ENCODE data around the gene CLSTN2.

Gene CLSTN2

DNA sequence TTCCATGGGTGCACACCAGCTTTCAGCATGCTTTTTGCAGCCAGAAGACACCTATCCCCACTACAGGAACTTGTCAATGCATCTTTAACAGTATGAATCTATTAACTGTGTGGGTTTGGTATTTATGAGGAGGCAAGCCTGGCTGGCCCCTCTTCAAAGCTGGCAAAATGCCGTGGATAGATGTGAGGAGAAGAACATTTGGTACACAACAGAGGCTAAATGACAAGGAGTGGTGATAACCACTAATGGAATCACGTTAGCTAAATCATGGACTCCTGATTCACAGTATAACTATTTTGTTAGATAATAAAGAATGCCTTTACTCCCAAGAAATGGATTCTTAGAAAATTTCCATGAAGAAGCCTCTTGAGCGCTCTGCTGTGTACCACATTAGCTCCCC, 187.2 kb downstream of the CLSTN2 start:
- no peaks in the 10 kb centered on the region for H3K36me3 ChIP-seq (ENCODE audit: control insufficient read depth, insufficient read depth, low read length)
- no peak overlapping the region for H3K27ac ChIP-seq (ENCODE audit: low read depth, low read length, severe bottlenecking)
- 0% methylated on average over 2 of the region's 3 CpGs for WGBS, 2 experiments (ENCODE audit: insufficient coverage in 2 of 2)
- no peaks in the 10 kb centered on the region for H3K9me3 ChIP-seq (ENCODE audit: control insufficient read depth, low read length)
- H3K4me1 ChIP-seq (ENCODE audit: control insufficient read depth, insufficient read depth, low read length, poor library complexity, severe bottlenecking) = peaks cover 6% of the 10 kb centered on the region
- no peak overlapping the region for H3K4me3 ChIP-seq (ENCODE audit: extremely low read depth, insufficient read depth, low read length, poor library complexity, severe bottlenecking)

DNA sequence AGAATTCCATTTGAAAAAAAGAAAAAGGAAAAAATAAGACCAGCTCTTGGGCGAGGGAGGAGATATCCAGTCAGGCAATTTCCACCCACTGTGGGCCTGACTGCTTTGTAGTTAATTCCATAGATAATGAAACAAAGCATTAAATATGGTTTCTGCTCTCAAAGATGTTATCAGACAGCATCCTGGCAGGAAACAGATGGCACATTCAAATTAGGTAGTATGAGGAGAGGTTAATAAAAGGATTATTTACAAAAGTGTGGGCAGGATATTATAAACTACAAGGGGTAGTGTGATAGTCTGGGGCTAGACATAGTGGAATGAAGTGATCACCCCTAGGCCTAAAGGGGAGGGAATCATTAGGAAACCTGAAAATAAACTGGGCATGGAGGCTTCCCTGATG, 193.2 kb downstream of the CLSTN2 start:
- H3K4me1 ChIP-seq (ENCODE audit: control insufficient read depth, insufficient read depth, low read length, poor library complexity, severe bottlenecking) = no peaks in the 10 kb centered on the region
- WGBS, 2 experiments (ENCODE audit: insufficient coverage in 2 of 2) = 86% methylated on average over 1 of the region's 1 CpG; no CpG with 5 or more reads in 1 of the 2 experiments
- H3K36me3 ChIP-seq (ENCODE audit: control insufficient read depth, insufficient read depth, low read length) = no peaks in the 10 kb centered on the region
- H3K27ac ChIP-seq (ENCODE audit: low read depth, low read length, severe bottlenecking) = no peak overlapping the region
- H3K4me3 ChIP-seq (ENCODE audit: extremely low read depth, insufficient read depth, low read length, poor library complexity, severe bottlenecking) = no peak overlapping the region
- H3K9me3 ChIP-seq (ENCODE audit: control insufficient read depth, low read length) = no peaks in the 10 kb centered on the region

DNA sequence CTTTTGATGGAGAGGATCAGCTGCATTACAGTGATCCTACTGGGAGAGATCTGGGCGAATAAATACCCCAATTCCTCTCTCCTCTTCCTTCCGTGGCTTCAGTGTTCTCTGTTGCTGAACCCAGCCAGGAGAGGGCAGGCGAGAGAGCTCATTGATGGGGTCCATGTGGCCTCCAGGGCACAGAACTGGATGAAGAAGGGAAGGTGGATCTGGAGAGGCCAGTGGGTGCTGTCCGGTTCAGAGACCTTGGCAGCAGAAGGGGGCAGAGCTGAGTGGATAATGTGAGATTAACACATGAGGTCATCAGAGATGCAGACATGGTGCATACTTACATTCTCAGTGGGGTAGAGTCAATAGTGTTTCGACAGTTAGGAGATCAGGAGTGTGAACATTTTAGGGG, 193.6 kb downstream of the CLSTN2 start:
- Histone ChIP-seq H3K9me3 (ENCODE audit: control insufficient read depth, low read length) (no peaks in the 10 kb centered on the region), H3K4me3 (ENCODE audit: extremely low read depth, insufficient read depth, low read length, poor library complexity, severe bottlenecking) (no peak overlapping the region), H3K36me3 (ENCODE audit: control insufficient read depth, insufficient read depth, low read length) (no peaks in the 10 kb centered on the region), H3K27ac (ENCODE audit: low read depth, low read length, severe bottlenecking) (no peak overlapping the region), H3K4me1 (ENCODE audit: control insufficient read depth, insufficient read depth, low read length, poor library complexity, severe bottlenecking) (no peaks in the 10 kb centered on the region)
- 50 to 86% methylated on average over 2 of the region's 5 CpGs for WGBS, 2 experiments (ENCODE audit: insufficient coverage in 2 of 2)

DNA sequence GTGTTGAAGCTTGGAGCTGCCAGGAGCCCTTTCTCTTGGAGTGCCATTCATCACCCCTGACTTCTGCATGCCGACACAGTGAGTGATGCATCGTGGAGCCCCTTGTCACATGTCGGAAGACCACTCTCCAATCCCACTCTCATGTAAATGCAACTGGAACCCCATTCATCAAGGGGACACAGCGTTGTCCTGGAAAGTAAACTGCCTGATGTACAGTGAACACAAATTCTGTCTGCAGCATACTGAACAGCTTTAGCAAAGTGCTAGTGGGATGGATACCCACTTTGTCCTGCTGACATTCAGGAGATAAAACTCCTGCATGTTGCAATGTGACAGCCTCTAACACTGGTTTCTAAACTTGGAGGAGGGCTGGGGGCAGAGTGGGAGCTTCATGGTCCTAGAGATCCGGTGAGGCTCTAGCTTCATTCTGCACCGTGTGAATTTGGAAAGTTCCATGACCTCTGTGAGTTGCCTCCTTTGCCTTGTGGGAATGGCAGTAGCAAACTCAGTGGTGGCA, 194.8 kb downstream of the CLSTN2 start:
- no peaks in the 10 kb centered on the region for H3K4me1 ChIP-seq (ENCODE audit: control insufficient read depth, insufficient read depth, low read length, poor library complexity, severe bottlenecking)
- H3K27ac ChIP-seq (ENCODE audit: low read depth, low read length, severe bottlenecking) = no peak overlapping the region
- WGBS, 2 experiments (ENCODE audit: insufficient coverage in 2 of 2) = 81 to 82% methylated on average over 5 to 6 of the region's 6 CpGs
- no peaks in the 10 kb centered on the region for H3K36me3 ChIP-seq (ENCODE audit: control insufficient read depth, insufficient read depth, low read length)
- no peak overlapping the region for H3K4me3 ChIP-seq (ENCODE audit: extremely low read depth, insufficient read depth, low read length, poor library complexity, severe bottlenecking)
- no peaks in the 10 kb centered on the region for H3K9me3 ChIP-seq (ENCODE audit: control insufficient read depth, low read length)

DNA sequence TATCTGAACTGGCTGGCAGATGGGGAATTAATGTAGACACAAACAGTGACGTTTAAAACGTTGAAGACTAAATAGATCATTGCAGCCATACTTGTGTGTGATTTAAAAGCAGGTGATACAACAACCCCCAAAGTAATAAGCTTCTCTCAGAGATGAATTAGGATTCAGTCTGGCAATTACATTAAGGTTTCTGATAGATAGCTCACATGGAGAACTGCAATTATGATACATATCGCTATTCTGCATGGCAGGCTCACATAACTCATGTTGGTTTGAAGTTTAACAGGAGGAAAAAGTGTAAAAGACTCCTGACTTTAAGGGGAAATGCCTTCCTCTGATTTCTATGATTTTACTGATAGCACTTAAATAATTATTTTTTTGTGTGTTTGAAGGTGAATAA, 196.9 kb downstream of the CLSTN2 start:
- Histone ChIP-seq H3K4me3 (ENCODE audit: extremely low read depth, insufficient read depth, low read length, poor library complexity, severe bottlenecking) (no peak overlapping the region), H3K4me1 (ENCODE audit: control insufficient read depth, insufficient read depth, low read length, poor library complexity, severe bottlenecking) (no peaks in the 10 kb centered on the region), H3K36me3 (ENCODE audit: control insufficient read depth, insufficient read depth, low read length) (no peaks in the 10 kb centered on the region), H3K27ac (ENCODE audit: low read depth, low read length, severe bottlenecking) (no peak overlapping the region), H3K9me3 (ENCODE audit: control insufficient read depth, low read length) (no peaks in the 10 kb centered on the region)
- WGBS, 2 experiments (ENCODE audit: insufficient coverage in 2 of 2) = 100% methylated on average over 1 of the region's 3 CpGs; no CpG with 5 or more reads in 1 of the 2 experiments

DNA sequence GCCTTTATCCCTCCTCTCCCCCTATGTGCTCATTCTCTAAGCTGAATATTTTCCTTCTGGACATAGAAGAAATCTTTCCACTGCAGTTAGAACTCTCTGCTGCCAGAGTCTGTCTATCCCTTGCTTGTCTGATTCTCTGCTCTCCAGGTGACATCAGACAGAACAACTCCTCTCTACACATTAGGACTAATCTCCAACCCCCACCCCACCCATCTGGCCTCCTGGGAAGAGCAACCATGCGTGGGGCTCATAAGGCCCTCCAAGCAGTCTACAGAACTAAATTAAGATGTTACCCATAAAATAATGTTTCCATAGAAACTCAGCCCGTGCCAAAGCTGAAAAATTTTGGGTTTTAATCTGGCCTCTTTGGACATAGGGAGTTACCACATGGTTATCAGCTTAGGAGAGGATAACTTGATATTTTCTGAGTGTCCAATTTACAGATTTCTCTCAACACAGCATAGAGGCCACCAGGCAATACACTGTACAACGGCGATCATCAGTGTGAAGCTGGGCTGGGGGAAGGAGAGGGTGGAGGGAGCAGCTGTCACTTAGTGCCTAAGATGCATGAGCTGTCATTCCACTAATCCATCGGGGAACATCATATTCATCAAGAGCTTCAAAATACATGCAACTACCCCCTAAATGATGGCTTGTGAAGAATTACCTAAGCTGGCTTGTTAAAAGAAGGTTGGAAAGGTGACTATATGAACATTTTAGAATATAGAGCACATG, 199.4 kb downstream of the CLSTN2 start:
- Histone ChIP-seq H3K36me3 (ENCODE audit: control insufficient read depth, insufficient read depth, low read length) (no peaks in the 10 kb centered on the region), H3K4me3 (ENCODE audit: extremely low read depth, insufficient read depth, low read length, poor library complexity, severe bottlenecking) (no peak overlapping the region), H3K27ac (ENCODE audit: low read depth, low read length, severe bottlenecking) (no peak overlapping the region), H3K4me1 (ENCODE audit: control insufficient read depth, insufficient read depth, low read length, poor library complexity, severe bottlenecking) (no peaks in the 10 kb centered on the region), H3K9me3 (ENCODE audit: control insufficient read depth, low read length) (no peaks in the 10 kb centered on the region)
- no CpG with 5 or more reads among the region's 5 CpGs for WGBS, 2 experiments (ENCODE audit: insufficient coverage in 2 of 2)

DNA sequence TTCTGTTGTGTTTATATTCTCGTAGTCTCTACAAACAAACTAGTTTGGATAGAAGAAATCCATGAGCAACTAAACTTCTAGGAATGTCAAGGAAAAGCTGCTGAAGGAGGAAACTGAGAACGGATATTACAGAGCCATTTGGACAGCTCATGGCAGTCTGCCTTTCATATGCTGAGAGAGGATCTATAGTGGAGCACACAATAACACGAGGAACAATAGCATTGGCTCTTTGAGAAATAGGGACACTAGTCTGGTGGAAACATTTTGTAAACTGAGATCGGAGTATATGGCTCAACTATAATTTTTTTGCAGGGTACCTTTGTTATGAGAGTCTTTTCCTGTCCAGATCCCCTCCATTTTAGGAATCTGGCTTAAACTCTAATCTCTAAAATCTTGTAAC, 200.5 kb downstream of the CLSTN2 start:
- Histone ChIP-seq H3K9me3 (ENCODE audit: control insufficient read depth, low read length) (no peaks in the 10 kb centered on the region), H3K4me3 (ENCODE audit: extremely low read depth, insufficient read depth, low read length, poor library complexity, severe bottlenecking) (no peak overlapping the region), H3K4me1 (ENCODE audit: control insufficient read depth, insufficient read depth, low read length, poor library complexity, severe bottlenecking) (no peaks in the 10 kb centered on the region), H3K27ac (ENCODE audit: low read depth, low read length, severe bottlenecking) (no peak overlapping the region), H3K36me3 (ENCODE audit: control insufficient read depth, insufficient read depth, low read length) (no peaks in the 10 kb centered on the region)
- WGBS, 2 experiments (ENCODE audit: insufficient coverage in 2 of 2) = 31 to 48% methylated on average over 2 to 3 of the region's 4 CpGs

DNA sequence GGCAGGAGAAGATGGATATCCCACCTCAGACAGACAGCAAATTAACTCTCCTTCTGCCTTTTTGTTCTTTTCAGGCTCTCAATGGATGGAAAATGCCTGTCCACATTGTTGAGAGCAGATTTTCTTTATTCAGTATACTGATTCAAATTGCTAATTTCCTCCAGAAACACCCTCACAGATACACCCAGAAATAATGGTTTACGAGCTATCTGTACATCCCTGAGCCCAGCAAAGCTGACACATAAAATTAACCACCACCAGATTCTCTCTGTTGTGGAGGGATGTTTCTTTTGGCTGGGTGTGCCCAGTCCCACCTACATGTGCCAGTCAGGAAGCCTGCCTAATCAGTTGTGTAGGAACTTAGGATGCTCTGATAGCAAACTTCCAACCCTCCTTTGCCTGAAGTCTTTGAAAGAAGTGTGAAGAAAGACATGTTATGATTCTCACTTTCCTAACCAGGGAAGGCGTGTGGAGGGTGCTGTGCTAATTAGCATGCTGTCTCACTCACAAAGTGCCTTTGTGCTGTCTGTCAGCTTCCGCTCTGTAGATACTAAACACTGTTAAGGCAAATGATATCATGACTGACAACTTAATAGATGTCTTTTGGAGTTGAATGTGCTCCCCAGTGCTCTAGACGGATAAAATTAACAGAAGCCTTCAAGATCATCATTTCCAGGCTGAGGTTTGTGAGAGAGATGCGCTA, 208.5 kb downstream of the CLSTN2 start:
- Histone ChIP-seq H3K4me3 (ENCODE audit: extremely low read depth, insufficient read depth, low read length, poor library complexity, severe bottlenecking) (no peak overlapping the region), H3K36me3 (ENCODE audit: control insufficient read depth, insufficient read depth, low read length) (no peaks in the 10 kb centered on the region), H3K27ac (ENCODE audit: low read depth, low read length, severe bottlenecking) (no peak overlapping the region), H3K4me1 (ENCODE audit: control insufficient read depth, insufficient read depth, low read length, poor library complexity, severe bottlenecking) (no peaks in the 10 kb centered on the region), H3K9me3 (ENCODE audit: control insufficient read depth, low read length) (no peaks in the 10 kb centered on the region)
- 60 to 88% methylated on average over 1 to 3 of the region's 5 CpGs for WGBS, 2 experiments (ENCODE audit: insufficient coverage in 2 of 2)

DNA sequence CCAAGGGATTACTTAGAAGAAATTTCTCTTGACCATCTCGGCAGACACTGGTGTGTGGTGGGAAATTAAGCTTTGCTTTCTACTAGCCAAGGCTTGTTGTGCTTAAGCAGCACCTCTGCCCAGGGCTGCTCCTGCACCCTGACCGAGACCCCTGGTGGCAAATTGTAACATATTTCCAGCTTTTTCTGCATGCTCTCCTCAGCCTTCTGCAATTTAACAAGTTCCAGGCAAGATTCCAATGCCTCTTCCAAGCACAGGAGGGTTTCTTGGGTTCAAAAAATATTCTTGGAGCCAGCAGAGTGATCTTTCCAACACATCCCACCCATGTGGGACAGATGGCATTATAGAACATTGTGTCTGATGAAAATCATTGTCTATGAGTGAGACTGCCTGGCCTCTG, 210.5 kb downstream of the CLSTN2 start:
- H3K4me1 ChIP-seq (ENCODE audit: control insufficient read depth, insufficient read depth, low read length, poor library complexity, severe bottlenecking) = no peaks in the 10 kb centered on the region
- H3K27ac ChIP-seq (ENCODE audit: low read depth, low read length, severe bottlenecking) = no peak overlapping the region
- 100% methylated on average over 2 of the region's 2 CpGs for WGBS, 2 experiments (ENCODE audit: insufficient coverage in 2 of 2)
- H3K4me3 ChIP-seq (ENCODE audit: extremely low read depth, insufficient read depth, low read length, poor library complexity, severe bottlenecking) = no peak overlapping the region
- no peaks in the 10 kb centered on the region for H3K36me3 ChIP-seq (ENCODE audit: control insufficient read depth, insufficient read depth, low read length)
- H3K9me3 ChIP-seq (ENCODE audit: control insufficient read depth, low read length) = no peaks in the 10 kb centered on the region

DNA sequence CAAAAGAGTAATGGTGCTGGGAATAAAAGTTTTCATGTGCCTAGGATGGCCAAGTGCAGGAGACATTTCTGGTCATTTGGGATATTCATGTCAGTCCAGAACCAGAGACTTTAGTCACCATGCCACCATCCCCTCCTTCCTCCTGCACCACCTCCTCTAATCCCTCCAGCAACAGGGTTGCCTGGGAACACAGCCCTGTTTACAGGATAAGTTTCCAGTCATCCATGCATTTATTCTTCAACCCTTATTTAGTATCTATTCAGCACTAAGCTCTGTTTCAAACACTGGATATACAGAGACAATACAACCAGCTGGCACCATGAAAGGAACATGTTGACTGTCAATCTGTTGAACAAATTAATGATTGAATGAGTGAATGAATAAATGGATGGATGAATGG, 211.7 kb downstream of the CLSTN2 start:
- H3K4me1 ChIP-seq (ENCODE audit: control insufficient read depth, insufficient read depth, low read length, poor library complexity, severe bottlenecking) = no peaks in the 10 kb centered on the region
- no peak overlapping the region for H3K4me3 ChIP-seq (ENCODE audit: extremely low read depth, insufficient read depth, low read length, poor library complexity, severe bottlenecking)
- H3K27ac ChIP-seq (ENCODE audit: low read depth, low read length, severe bottlenecking) = no peak overlapping the region
- no peaks in the 10 kb centered on the region for H3K36me3 ChIP-seq (ENCODE audit: control insufficient read depth, insufficient read depth, low read length)
- no peaks in the 10 kb centered on the region for H3K9me3 ChIP-seq (ENCODE audit: control insufficient read depth, low read length)

DNA sequence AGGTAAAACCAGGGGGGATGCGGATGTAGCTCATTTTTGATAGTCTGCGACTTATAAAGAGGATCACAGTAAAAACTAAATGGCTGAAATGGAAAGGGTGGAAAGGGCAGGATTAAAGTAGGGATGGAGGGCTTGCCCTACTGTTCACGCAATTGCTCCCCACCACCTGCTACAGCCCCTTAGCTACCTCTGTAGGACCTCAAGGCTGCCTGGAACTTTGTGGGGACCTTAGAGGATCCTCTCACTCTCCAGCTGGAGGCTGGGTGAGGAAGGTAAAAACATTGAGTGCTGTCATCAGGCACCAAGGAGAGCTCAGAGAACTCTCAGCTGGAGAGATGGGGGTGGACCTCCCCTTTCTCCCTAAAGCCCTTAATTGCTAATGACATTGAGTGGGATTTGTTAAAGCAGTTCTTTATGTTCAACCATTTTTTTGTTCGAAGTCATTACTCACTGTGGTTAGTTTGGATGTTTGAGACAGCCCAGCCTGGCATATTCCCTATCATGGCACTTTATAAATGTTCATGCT, 213.0 kb downstream of the CLSTN2 start:
- Histone ChIP-seq H3K9me3 (ENCODE audit: control insufficient read depth, low read length) (no peaks in the 10 kb centered on the region), H3K27ac (ENCODE audit: low read depth, low read length, severe bottlenecking) (no peak overlapping the region), H3K4me1 (ENCODE audit: control insufficient read depth, insufficient read depth, low read length, poor library complexity, severe bottlenecking) (no peaks in the 10 kb centered on the region), H3K4me3 (ENCODE audit: extremely low read depth, insufficient read depth, low read length, poor library complexity, severe bottlenecking) (no peak overlapping the region), H3K36me3 (ENCODE audit: control insufficient read depth, insufficient read depth, low read length) (no peaks in the 10 kb centered on the region)
- WGBS, 2 experiments (ENCODE audit: insufficient coverage in 2 of 2) = 71 to 96% methylated on average over 2 to 3 of the region's 4 CpGs
